Activated T-cell treated with anti-CD3 and anti-CD28 coated beads for 48 hours (primary cell): ENCODE measurements around the gene MSTO1.
"Not testable (repeated sequence)": the region's sequence is repeated elsewhere in the genome, so short reads cannot be mapped to it uniquely, and the experiment has no call there.

Source experiments
- DNase-seq: peaks from one replicate; pipeline ENCODE4 v3.0.0-alpha.2; 2020; ENCODE audit warnings: low read depth

Gene MSTO1

DNA sequence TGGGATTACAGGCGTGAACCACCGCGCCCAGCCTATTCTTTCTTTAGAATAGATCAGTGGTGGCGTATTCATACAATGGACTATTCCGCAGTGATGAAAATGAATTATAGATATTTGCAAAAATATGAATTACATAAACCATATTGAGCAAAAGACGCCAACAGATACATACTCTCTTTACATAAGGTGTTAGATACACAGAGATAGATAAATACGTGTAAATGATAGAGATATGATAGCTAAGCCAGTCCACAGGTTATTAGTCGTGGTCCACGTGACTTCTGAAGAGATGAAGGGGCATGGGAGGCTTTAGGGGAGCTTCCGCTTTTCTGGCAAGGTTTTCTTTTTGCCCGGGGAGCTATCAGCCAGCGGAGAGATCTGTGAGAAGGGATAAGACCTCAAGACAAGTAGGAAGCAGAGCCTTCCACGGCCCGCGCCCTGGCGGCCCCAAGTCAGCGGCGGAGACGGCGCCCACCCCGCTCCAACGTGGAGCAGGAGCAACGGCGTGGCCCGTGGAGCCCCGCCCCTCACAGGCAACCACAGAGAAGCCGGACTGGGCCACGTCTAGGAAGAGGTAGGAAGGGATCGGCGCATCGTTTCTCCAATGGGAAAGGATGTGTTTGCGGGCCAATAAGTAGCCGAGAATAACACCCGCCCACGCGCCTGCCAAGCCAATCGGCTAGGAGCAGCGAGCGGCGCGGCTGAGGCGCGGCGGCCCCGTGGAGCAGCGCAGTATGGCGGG lies at the start of gene MSTO1:
MSTO1 (plus strand) TSS at position 704 of the 742 bp plus-strand sequence; CDS start at position 735, 31 bp downstream.
- peak; percentile 97 for DNase-seq

DNA sequence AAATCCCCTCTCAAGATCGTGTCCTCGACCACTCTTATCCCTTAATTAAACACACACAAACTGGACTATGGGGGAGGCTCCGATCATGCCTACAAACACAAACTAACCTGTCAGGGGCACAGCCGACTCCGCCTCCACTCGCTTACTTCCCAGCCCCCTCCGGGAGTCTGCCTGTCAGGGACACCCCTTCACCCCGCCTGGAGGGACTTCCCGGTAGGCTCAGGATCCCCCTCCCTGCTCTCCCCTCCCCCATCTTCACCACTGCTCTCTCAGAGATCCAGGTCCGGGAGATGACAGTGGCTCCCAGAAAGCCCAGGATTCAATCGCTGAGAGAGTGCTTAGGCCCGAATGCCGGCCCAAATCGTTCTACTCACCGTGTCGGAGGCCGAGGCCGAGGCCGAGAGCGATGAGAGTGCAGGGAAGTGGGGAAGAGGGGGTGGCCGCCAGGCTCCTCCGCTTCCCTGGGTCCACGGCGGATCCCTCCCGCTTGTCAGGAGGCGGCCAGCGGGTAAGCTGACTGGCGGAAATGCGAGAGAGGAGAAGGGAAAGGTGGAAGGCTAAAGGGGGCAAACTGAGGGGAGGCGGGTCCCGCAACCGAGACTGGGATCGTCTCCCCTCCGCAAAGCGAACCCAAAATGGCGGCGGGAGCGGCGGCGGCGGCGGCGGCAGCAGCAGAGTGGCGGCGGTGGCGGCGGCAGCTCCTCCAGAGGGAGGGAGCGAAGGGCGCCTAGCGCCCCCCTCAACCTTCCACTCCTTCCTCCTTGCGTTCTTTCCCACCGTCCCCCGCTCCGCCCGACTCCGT lies 48.0 kb upstream of the MSTO1 start:
- DNase-seq, result peak; percentile 54

DNA sequence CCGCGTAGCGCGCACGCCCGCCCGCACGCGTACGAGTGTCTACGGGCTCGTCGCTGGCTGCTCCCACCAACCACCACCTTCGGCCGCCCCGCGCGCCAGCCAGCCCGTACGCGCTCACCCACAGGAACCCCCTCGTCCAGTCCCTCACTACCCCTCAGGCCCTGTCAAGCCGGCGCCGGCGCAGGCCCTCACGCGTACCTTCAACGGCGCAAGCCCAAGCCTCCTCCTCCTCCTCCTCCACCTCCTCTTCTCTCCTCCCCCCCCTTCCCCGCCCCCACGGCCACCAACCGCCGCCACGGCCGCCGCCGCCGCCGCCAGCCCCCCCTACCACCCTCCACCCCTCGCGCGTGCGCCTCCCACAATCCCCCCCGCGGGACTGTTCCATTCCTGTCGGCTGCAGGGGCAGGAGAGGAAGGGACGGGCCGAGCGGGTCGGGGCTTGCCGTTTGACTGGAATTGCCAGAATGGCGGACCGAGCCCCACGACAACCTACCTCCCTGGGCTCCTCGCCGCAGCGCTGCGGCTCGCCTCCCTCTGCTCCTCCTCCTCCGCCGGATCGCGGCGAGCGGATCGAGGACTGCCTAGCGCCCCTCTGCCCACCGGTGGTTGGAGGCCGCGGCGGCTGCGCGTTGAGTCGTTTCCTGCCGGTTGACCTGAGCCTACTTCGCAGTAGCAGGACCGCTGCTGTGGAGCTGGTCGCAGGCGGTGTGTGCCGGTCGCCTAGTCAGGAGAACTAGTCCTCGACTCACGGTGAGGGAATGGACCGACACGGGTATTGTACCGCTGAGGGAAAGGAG lies 47.2 kb upstream of the MSTO1 start, which contains the start of gene ASH1L:
ASH1L (minus strand) TSS at position 223 of the 796 bp plus-strand sequence. CDS start 41,284 bp downstream, outside the sequence.
- DNase-seq, result peak; percentile 89

DNA sequence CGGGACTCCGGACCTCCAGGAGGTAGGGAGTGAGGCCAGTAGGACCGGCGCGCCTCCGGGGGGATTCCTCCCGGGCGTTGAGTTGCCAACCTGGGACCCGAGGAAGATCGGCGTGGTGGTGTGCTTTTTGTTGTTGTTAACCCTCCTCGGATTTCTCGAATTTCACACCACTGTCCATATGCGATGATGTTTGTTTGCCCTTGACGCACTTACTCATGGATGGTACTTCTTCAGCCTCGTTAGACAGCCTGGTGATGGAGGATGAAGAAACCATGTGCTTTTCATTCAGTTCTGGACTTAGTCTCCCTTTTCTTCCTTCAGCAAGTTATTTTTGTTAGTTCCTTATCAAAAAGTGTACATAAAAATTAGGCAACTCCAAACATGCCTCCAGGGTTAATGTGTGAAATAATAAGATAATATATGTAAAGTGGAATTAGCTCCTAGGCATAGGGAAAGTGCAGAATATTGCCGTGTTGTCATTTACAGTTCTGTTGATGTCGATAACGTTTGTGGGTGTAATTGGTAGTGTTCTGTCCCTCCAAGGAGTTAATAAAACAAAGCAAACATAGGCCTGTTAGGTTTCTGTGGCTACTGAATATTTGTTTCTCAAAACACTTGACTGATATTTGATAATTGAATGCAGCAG lies 46.5 kb upstream of the MSTO1 start:
- DNase-seq, result not testable (repeated sequence)

DNA sequence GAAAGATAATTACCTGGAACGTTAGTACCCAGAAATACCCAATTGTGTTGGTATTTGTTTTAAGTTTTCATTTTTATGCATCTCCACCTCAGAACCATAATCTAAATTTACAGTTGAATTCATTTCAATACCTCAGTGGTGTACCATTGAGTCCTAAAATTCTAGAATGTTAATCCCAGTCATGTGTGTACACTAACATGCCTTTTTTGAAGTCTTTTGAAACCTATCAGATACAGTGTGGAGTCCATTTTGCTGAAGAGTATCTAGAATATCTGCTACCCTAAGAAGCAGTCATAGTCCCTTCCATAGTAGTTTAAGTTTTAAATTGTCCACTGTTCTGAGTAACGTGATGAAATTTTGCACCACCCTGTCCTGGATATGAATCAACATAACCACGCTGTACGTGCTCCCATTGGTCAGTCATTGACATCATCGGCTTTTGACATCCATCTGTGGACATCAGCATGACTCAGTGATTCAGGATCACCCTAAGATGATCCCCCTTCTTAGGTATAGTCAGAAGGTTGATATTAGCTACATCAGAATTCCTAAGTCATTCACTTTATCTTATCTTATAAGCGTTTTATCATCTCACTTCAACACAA lies 39.9 kb upstream of the MSTO1 start:
- DNase-seq, result no peak

DNA sequence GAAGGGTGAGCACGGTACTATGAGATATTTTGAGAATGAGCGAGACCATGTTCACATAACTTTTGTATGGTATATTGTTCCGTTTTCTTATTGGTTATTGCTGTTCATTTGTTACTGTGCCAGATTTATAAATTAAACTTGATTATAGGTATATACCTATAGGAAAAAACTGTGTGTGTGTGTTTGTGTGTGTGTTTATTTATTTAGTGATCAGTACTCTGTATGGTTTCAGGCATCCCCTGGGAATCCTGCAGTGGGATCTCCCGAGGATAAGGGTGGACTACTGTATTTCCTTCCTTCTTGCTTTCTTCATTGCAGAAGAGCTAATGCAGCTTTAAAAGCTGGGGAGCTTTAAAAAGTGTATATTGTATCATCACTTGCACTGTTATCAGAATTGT lies 39.4 kb upstream of the MSTO1 start:
- no peak for DNase-seq

DNA sequence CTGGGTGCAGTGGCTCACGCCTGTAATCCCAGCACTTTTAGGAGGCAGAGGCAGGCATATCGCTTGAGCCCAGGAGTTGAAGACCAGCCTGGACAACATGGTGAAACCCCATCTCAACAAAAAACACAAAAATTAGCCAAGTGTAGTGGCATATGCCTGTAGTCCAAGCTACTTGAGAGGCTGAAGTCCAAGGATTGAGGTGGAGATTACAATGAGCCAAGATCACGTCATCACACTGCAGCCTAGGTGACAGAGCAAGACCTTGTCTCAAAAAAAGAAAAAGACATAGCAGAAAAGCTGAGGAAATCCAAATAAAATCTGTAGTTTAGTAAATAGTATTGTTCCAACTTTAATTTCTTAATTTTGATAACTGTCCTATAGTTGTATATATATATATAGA lies 35.9 kb upstream of the MSTO1 start:
- DNase-seq, result no peak

DNA sequence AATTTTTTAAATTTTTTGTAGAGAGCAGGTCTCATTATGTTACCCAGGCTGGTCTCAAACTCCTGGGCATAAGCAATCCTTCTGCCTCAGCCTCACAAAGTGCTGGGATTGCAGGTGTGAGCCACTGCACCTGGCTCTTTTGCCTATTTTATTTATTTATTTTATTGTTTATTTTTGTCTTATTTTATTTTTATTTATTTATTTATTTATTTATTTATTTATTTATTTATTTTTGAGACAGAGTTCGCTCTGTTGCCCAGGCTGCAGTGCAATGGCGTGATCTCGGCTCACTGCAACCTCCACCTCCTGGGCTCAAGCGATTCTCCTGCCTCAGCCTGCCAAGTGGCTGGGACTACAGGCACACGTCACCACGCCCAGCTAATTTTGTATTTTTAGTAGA lies 34.4 kb upstream of the MSTO1 start:
- not testable (repeated sequence) for DNase-seq

DNA sequence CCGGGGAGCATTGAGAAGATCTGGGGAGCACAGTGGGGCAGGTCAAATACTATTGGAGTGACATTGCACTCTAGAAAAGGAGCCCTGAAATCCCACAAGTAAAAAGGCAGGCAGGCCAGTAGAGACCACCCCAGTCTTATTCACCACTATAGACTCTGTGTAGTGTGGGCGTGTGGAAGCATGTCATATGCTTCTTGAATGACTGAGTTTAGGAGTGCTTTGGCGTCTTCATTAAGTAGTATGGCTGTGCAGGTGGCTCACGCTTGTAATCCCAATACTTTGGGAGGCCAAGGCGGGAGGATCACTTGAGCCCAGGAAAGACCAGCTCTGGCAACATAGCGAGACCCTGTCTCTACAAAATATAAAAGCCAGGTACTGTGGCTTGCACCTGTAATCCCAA lies 26.2 kb upstream of the MSTO1 start:
- not testable (repeated sequence) for DNase-seq

DNA sequence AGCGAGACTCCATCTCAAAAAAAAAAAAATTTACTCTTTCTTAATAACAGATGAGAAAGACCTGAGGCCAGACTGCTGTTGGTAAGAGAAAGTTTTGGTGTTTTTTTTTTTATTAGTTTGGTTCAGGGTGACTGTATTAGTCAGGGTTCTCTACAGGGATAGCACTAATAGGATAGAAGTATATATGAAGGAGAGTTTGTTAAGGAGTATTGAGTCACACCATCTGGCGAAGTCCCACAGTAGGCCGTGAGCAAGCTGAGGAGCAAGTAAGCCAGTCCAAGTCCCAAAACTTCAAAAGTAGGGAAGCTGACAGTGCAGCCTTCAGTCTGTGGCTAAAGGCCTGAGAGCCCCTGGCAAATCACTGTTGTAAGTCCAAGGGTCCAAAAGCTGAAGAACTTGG lies 20.7 kb upstream of the MSTO1 start:
- not testable (repeated sequence) for DNase-seq

DNA sequence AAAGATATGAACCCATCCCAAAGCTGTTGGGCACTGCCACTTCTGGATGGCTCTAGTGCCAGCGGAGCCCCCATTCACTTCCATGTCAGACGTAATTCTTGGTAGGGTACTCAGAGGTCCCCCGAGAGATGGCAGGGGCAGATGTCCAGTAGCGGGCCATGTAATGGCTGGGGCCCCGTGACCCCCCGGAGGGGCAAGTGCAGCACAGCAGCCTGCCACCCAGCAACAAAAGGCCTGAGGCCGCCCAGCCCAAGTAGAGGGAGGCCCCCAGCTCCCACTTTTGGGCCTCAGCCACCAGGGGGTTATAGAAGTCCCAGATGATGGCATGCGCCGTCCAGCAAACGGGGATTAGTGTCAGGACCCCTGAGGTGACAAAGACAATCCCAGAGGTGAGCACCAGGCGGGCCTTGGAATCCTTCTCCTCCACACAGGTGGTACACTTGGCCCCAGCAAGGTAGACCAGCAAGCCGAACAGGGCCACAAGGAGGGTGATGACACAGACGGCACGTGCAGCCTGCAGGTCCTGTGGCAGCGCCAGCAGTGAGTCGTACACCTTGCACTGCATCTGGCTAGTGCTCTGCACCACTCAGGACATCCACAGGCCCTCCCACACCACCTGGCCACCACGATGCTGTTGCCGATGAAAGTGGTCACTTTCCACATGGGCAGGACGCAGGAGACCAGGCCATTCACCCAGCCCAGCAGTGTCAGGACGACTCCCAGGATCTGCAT lies 19.3 kb upstream of the MSTO1 start:
- DNase-seq, result not testable (repeated sequence)

DNA sequence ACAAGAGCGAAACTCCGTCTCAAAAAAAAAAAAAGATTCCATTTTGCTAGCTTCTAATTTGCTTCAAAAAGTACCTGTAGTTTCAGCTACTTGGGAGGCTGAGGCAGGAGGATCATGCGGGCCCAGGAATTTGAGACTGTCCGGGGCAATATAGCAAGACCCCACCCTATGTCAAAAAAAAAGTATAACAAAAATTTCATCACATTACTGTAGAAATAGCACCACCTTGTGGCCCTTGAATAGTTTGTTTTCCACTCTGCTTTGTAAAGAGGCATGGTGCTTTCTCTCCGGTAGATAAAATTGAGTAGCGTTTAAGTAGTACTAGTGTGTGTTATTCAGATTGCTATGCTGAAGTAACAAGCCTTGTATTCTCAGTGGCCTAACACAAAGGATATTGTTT lies 18.2 kb upstream of the MSTO1 start:
- DNase-seq, result no peak

DNA sequence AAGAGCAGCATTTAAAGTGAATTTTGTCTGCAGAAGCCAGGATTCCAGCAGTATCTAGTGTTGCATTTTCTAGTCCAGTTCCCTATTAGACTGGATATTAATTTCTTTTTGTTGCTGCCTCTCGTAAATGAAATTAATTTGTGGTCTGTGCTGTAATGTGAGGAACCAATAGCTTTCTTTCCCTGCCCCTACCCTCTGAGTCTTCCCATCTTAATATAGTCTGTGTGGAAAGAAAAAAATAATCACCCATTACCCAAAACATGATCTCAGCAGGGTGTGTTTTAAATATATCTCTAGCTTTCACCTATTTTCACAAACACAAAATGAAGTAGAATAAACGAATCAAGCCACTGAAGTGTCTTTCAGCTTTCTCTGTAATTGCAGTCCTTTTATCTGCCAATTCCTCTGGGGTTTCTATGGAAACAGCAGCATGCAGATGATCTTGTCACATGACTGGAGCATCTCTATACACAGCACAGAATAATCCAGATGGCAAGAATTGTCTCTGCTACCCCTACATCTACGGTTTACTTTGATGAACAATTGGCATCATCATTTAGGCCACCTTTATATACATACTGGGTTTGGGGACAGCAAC lies 14.0 kb upstream of the MSTO1 start:
- DNase-seq, result not testable (repeated sequence)

DNA sequence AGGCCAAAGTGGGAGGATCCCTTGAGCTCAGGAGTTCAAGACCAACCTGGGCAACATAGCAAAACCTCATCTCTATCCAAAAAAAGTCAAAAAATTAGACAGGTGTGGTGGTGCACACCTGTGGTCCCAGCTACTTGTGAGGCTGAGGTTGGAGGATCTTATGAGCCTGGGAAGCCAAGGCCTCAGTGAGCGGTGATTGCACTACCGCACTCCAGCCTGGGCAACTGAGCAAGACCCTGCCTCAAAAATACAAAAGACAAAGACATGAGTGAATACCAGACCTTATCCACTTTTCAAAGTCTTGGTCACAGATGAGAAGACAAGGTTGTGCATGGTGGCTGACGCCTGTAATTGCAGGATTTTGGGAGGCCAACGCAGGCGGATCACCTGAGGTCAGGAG lies 13.2 kb upstream of the MSTO1 start:
- DNase-seq, result no peak

DNA sequence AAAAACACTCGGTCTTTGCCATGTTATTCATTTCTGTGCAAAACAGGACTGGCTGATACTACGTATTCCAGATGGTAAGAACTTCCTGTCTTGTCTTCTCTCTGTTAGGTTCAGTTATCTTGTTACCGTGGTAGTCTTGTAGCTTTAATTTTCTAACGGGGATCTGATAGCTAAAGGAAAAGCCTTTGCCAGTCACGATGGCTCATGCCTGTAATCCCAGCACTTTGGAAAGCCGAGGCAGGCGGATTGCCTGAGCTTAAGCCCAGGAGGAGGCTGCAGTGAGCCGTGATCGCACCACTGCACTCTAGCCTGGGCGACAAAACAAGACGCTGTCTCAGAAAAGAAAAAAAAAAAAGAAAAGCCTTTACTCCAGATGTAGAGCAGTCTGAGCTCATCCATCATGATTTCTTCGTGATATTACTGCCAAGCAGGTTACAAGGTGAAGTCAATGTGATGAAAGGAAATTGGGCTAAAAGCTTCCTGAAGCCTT lies 11.1 kb upstream of the MSTO1 start:
- DNase-seq, result no peak

DNA sequence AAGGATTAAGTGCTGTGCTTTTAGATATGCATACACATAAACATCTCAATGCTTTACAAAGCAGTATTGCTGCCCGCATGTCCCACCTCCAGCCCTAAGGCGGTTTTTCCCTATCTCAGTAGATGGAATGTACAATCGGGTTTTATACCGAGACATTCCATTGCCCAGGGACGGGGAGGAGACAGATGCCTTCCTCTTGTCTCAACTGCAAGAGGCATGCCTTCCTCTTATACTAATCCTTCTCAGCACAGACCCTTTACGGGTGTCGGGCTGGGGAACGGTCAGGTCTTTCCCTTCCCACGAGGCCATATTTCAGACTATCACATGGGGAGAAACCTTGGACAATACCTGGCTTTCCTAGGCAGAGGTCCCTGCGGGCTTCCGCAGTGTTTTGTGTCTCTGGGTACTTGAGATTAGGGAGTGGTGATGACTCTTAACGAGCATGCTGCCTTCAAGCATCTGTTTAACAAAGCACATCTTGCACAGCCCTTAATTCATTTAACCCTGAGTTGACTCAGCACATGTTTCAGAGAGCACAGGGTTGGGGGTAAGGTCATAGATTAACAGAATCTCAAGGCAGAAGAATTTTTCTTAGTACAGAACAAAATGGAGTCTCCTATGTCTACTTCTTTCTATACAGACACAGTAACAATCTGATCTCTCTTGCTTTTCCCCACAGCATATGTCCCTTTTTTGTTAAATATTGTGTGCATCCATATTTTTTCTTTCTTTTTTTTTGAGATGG lies 10.0 kb upstream of the MSTO1 start:
- DNase-seq, result not testable (repeated sequence)

DNA sequence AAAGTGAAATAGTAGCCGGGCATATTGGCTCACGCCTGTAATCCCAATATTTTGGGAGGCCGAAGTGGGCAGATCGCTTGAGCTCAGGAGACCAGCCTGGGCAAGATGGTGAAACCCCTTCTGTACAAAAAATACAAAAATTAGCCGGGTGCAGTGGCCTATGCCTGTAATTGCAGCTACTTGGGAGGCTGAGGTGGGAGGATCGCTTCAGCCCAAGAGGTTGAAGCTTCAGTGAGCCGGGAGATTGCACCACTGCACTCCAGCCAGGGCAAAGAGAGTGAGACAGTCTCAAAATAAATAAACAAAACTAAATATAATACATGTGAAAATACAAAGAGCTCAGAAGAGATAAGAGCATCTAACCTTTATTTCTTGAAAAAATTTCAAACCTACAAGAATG lies 2.3 kb upstream of the MSTO1 start:
- DNase-seq, result no peak

DNA sequence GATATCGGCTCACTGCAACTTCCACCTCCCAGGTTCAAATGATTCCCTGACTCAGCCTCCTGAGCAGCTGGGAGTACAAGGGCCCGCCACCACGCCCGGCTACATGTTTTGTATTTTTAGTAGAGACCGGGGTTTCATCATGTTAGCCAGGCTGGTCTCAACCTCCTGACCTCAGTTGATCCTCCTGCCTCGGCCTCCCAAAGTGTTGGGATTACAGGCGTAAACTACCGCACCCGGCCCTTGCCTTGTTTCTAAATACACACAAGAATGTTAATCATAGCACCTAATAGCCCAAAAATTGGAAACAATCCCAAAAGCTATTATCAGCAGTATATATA lies 1.2 kb upstream of the MSTO1 start:
- no peak for DNase-seq

DNA sequence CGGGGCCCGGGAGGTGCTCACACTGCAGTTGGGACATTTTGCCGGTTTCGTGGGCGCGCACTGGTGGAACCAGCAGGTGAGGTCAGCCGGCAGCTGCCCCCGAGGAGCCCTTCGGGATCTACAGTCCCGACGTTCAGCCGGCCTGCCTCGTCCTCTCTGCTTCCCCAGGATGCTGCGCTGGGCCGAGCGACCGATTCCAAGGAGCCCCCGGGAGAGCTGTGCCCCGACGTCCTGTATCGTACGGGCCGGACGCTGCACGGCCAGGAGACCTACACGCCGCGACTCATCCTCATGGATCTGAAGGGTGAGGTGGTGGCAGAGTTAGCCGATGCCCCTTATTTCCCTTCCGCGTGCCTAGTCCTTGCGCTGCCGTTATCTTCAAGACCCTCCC lies 234 bp downstream of the MSTO1 start:
- not testable (repeated sequence) for DNase-seq

DNA sequence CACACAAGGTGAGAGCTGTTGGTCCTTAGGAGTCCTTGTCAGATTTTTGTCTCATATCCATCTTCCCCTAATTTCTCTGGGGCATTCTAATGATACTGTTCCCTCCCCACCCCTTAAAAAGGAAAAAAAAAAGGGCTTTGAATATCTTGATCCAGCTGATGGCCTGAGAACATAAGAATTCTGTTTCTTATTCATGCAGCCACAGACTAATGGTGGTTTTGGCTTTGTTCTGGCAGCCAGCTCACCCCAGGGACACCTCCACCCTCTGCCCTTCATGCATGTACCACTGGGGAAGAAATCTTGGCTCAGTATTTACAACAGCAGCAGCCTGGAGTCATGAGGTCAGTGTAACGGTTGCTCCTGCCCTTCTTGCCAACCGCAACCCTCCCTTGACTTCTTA lies 3.2 kb downstream of the MSTO1 start:
- not testable (repeated sequence) for DNase-seq
